HG02840 (cell line): ENCODE results near the gene GNA15.
A peak's percentile ranks its signal among the peaks of the same experiment; 100 is the strongest.
"Not testable (repeated sequence)": the region's sequence is repeated elsewhere in the genome, so short reads cannot be mapped to it uniquely, and the experiment has no call there.

Source experiments
- ATAC-seq: cut with Tn5 transposase; IDR thresholded peaks from one replicate; pipeline ENCODE4 v1.9.1; 2021; ENCODE audit warnings: mild to moderate bottlenecking, moderate library complexity, moderate number of reproducible peaks; ENCODE audit not compliant: unreplicated experiment, low FRiP score

GNA15 gene

GRCh38 chr19:3167533-3168272 is 31.9 kb downstream of the GNA15 start:
- ATAC-seq, result no peak

- no peak for ATAC-seq
These were observed 36.2 kb downstream of the GNA15 start for GRCh38 chr19:3171894-3172672.

- ATAC-seq, result not testable (repeated sequence)
These were observed 36.8 kb downstream of the GNA15 start for GRCh38 chr19:3172673-3173000.

- no peak for ATAC-seq
These were observed 40.2 kb downstream of the GNA15 start for GRCh38 chr19:3175781-3176714.

- no peak for ATAC-seq
These were observed 41.1 kb downstream of the GNA15 start for GRCh38 chr19:3176715-3177501.

GRCh38 chr19:3178377-3178972 is 42.6 kb downstream of the GNA15 start, which contains the start of gene S1PR4:
TSS of gene S1PR4 (plus strand) at chr19:3178769. CDS start at chr19:3178793, 24 bp downstream.
- ATAC-seq, result no peak

GRCh38 chr19:3178973-3179738 is 43.3 kb downstream of the GNA15 start:
- ATAC-seq, result no peak

GRCh38 chr19:3179739-3180293 is 44.0 kb downstream of the GNA15 start:
- no peak for ATAC-seq

GRCh38 chr19:3183721-3184641 is 48.1 kb downstream of the GNA15 start:
- ATAC-seq, result no peak

GRCh38 chr19:3184847-3185460 is 49.1 kb downstream of the GNA15 start:
- ATAC-seq, result peak; percentile 12

- ATAC-seq, result peak; percentile 81
These were observed 49.8 kb downstream of the GNA15 start, which contains the start of gene NCLN for GRCh38 chr19:3185461-3186159. TSS of gene NCLN (plus strand) at chr19:3185930. CDS start at chr19:3186031, 101 bp downstream.

GRCh38 chr19:3186160-3186688 is 50.4 kb downstream of the GNA15 start:
- ATAC-seq, result peak; percentile 12

GRCh38 chr19:3186891-3187661 is 51.2 kb downstream of the GNA15 start:
- ATAC-seq, result no peak

GRCh38 chr19:3187662-3188511 is 52.1 kb downstream of the GNA15 start:
- ATAC-seq, result no peak
